H9 (cell line): ENCODE data around the gene SH3BP5. TPM values are rescaled to one million over a fixed set of nuclear protein-coding genes. Genes with fewer than 3 reads are reported as not detected.

Source experiments
- DNase-seq: peaks from one replicate; pipeline ENCODE4 v3.0.0-alpha.2; 2017
- H2AFZ ChIP-seq: one replicate; pipeline ENCODE4 v1.6.1; 2013; ENCODE audit warnings: mild to moderate bottlenecking, low read length, control low read depth, moderate library complexity
- H2AK5ac ChIP-seq: 2 replicates; pipeline ENCODE4 v1.6.1; 2013; ENCODE audit warnings: low read length, control low read depth, mixed read lengths; ENCODE audit not compliant: insufficient read length
- H2BK120ac ChIP-seq: one replicate; pipeline ENCODE4 v1.6.1; 2013; ENCODE audit warnings: low read depth, mild to moderate bottlenecking, low read length, control low read depth, inconsistent platforms; ENCODE audit not compliant: poor library complexity, severe bottlenecking
- H2BK12ac ChIP-seq: 2 replicates; pipeline ENCODE4 v1.6.1; 2013; ENCODE audit warnings: low read length, control low read depth, mixed read lengths, low read depth; ENCODE audit not compliant: insufficient read length
- H2BK15ac ChIP-seq: 2 replicates; pipeline ENCODE4 v1.6.1; 2013; ENCODE audit warnings: low read depth, low read length, control low read depth
- H2BK20ac ChIP-seq: one replicate; pipeline ENCODE4 v1.6.1; 2013; ENCODE audit warnings: low read depth, mild to moderate bottlenecking, low read length, control low read depth, inconsistent platforms; ENCODE audit not compliant: poor library complexity, severe bottlenecking
- H2BK5ac ChIP-seq: 2 replicates; pipeline ENCODE4 v1.6.1; 2013; ENCODE audit warnings: low read length, control low read depth, mixed read lengths; ENCODE audit not compliant: insufficient read length
- H3K14ac ChIP-seq: 2 replicates; pipeline ENCODE4 v1.6.1; 2013; ENCODE audit warnings: low read length, control low read depth; ENCODE audit not compliant: insufficient read depth
- H3K18ac ChIP-seq: 2 replicates; pipeline ENCODE4 v1.6.1; 2013; ENCODE audit warnings: low read depth, mild to moderate bottlenecking, mixed read lengths, low read length, control low read depth; ENCODE audit not compliant: insufficient read length
- H3K23ac ChIP-seq: 2 replicates; pipeline ENCODE4 v1.6.1; 2013; ENCODE audit warnings: low read length, control low read depth, mixed read lengths, low read depth; ENCODE audit not compliant: insufficient read length
- H3K23me2 ChIP-seq: 2 replicates; pipeline ENCODE4 v1.6.1; 2013; ENCODE audit warnings: low read depth, mild to moderate bottlenecking, mixed read lengths, low read length, control low read depth; ENCODE audit not compliant: insufficient read length, poor library complexity, severe bottlenecking
- H3K27ac ChIP-seq: 2 replicates; pipeline ENCODE4 v1.5.1; 2013; ENCODE audit warnings: low read length, control low read depth, mixed read lengths, low read depth; ENCODE audit not compliant: insufficient read length
- H3K27me3 ChIP-seq: 2 replicates; pipeline ENCODE4 v1.6.1; 2013; ENCODE audit warnings: low read length, control low read depth, inconsistent platforms; ENCODE audit not compliant: insufficient read depth
- H3K4ac ChIP-seq: 2 replicates; pipeline ENCODE4 v1.6.1; 2013; ENCODE audit warnings: low read depth, mild to moderate bottlenecking, control low read depth, inconsistent platforms, low read length, moderate library complexity
- H3K4me1 ChIP-seq: 2 replicates; pipeline ENCODE4 v1.6.1; 2013; ENCODE audit warnings: low read length, control low read depth, inconsistent platforms; ENCODE audit not compliant: insufficient read depth
- H3K4me2 ChIP-seq: 2 replicates; pipeline ENCODE4 v1.6.1; 2013; ENCODE audit warnings: low read length, control low read depth, mixed read lengths; ENCODE audit not compliant: insufficient read length, insufficient read depth
- H3K56ac ChIP-seq: 2 replicates; pipeline ENCODE4 v1.6.1; 2013; ENCODE audit warnings: low read depth, mild to moderate bottlenecking, mixed read lengths, low read length, control low read depth; ENCODE audit not compliant: insufficient read length
- H3K79me1 ChIP-seq: 2 replicates; pipeline ENCODE4 v1.6.1; 2013; ENCODE audit warnings: low read depth, mild to moderate bottlenecking, moderate library complexity, low read length, control low read depth, inconsistent platforms; ENCODE audit not compliant: insufficient read depth, poor library complexity, severe bottlenecking
- H3K79me2 ChIP-seq: 2 replicates; pipeline ENCODE4 v1.6.1; 2013; ENCODE audit warnings: low read length, control low read depth, inconsistent platforms; ENCODE audit not compliant: insufficient read depth
- H3K9ac ChIP-seq: 2 replicates; pipeline ENCODE4 v1.6.1; 2013; ENCODE audit warnings: low read length, control low read depth, mixed read lengths; ENCODE audit not compliant: insufficient read length; ENCODE audit errors: extremely low read depth
- H3K9me3 ChIP-seq: one replicate; pipeline ENCODE4 v1.6.1; 2013; ENCODE audit warnings: low read depth, low read length, inconsistent platforms; ENCODE audit not compliant: control insufficient read depth
- H3T11ph ChIP-seq: one replicate; pipeline ENCODE4 v1.6.1; 2013; ENCODE audit warnings: mild to moderate bottlenecking, low read length, control low read depth, inconsistent platforms
- H4K20me1 ChIP-seq: one replicate; pipeline ENCODE4 v1.6.1; 2013; ENCODE audit not compliant: control insufficient read depth, insufficient read length, insufficient read depth
- H4K5ac ChIP-seq: 2 replicates; pipeline ENCODE4 v1.6.1; 2013; ENCODE audit warnings: low read depth, mild to moderate bottlenecking, mixed read lengths, low read length, control low read depth; ENCODE audit not compliant: insufficient read length
- H4K8ac ChIP-seq: replicated peaks from 2 replicates; pipeline ENCODE4 v1.6.1; 2013; ENCODE audit warnings: low read length, control low read depth, mixed read lengths, low read depth; ENCODE audit not compliant: insufficient read length
- H4K91ac ChIP-seq: 2 replicates; pipeline ENCODE4 v1.6.1; 2013; ENCODE audit warnings: low read depth, mild to moderate bottlenecking, moderate library complexity, mixed read lengths, low read length, control low read depth; ENCODE audit not compliant: insufficient read length
- H3K27ac Mint-ChIP-seq, 3 experiments: 2 replicates in 2 of 3; 3 replicates in 1 of 3; pipeline ENCODE4 v1.8.0; 2020 to 2021; ENCODE audit warnings: mixed read lengths in 3 of 3, mild to moderate bottlenecking in 1 of 3, moderate library complexity in 1 of 3
- H3K27me3 Mint-ChIP-seq: 2 replicates; pipeline ENCODE4 v1.8.0; 2021; ENCODE audit warnings: low read depth, mild to moderate bottlenecking, moderate library complexity, mixed read lengths
- H3K36me3 Mint-ChIP-seq, 3 experiments: 2 replicates in 2 of 3; 3 replicates in 1 of 3; pipeline ENCODE4 v1.8.0; 2020 to 2021; ENCODE audit warnings: low read depth in 3 of 3, mixed read lengths in 3 of 3; ENCODE audit not compliant: insufficient read depth in 1 of 3
- H3K4me1 Mint-ChIP-seq, 2 experiments: 2 replicates each; pipeline ENCODE4 v1.8.0; 2020; ENCODE audit warnings: mixed read lengths in 2 of 2
- H3K4me3 Mint-ChIP-seq, 2 experiments: 2 replicates in 1 of 2; 3 replicates in 1 of 2; pipeline ENCODE4 v1.8.0; 2020 to 2021; ENCODE audit warnings: mild to moderate bottlenecking in 2 of 2, mixed read lengths in 2 of 2, moderate library complexity in 1 of 2
- H3K9me3 Mint-ChIP-seq, 2 experiments: 2 replicates in 1 of 2; 3 replicates in 1 of 2; pipeline ENCODE4 v1.8.0; 2020; ENCODE audit warnings: mild to moderate bottlenecking in 2 of 2, mixed read lengths in 2 of 2, moderate library complexity in 1 of 2
- WGBS: extraction: QIAGEN DNeasy Blood & Tissue Kit; methylation state at CpG from one replicate; pipeline ENCODE4 v1.1.7; 2013; ENCODE audit warnings: missing lambda C conversion rate, low lambda C conversion rate, mixed read lengths; ENCODE audit not compliant: insufficient read length; ENCODE audit errors: extremely low coverage; 5-methylcytosine and 5-hydroxymethylcytosine counted together
- total RNA-seq: library from RNA; stranded (reverse); gene quantifications from 2 replicates; pipeline ENCODE4 v1.2.1, GENCODE V29; 2021
- TF ChIP-seq, protein P1 (sequence below): fragments of 200-600 bp; sonication (generic); conservative IDR thresholded peaks from 3 replicates; pipeline ENCODE4 v1.8.0; 2021; ENCODE audit warnings: antibody characterized with exemption, mild to moderate bottlenecking

The SH3BP5 gene
- total RNA-seq, 1 experiment from 2014 or later, result 6.8 TPM

DNA sequence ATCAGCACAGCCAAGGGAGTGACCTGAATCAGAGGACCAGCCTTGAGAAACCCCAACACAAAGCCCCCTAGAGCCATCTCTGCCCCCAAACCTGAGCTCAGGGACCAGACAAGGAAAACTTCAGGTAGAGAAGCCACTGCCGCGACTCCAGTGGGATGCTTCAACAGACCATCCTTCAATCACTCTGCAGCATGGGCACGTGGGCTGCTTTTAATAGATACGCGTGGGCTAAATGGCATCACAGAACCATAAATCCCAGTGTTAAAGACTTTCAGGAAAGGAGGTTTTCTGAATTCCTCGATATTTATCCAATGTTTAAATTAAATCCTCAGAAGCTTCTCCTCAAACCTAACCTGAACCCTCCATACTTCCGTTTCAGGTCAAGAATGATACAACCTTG is 30.6 kb downstream of the SH3BP5 start:
- DNase-seq, result no peak
- no peak overlapping the region for H2BK5ac ChIP-seq
- Mint-ChIP-seq H3K36me3 (peaks cover 0 to 13% (median 4%) of the 10 kb centered on the region in 3 experiments; a peak in 2 of 7 replicates), H3K27me3 (no peaks in the 10 kb centered on the region), H3K4me1 (peaks cover 5 to 11% of the 10 kb centered on the region in 2 experiments), H3K27ac (peak overlapping the region in 1 of 3 experiments; percentile 64; a peak in 1 of 7 replicates), H3K9me3 (no peaks in the 10 kb centered on the region; a peak in 1 of 5 replicates), H3K4me3 (no peak overlapping the region)
- no peak overlapping the region for H3K56ac ChIP-seq
- H2BK12ac ChIP-seq, result no peak overlapping the region
- H3K14ac ChIP-seq, result no peak overlapping the region
- H2AK5ac ChIP-seq, result no peak overlapping the region
- no peak overlapping the region for H2BK20ac ChIP-seq
- no peaks in the 10 kb centered on the region for H3K79me1 ChIP-seq
- H3K79me2 ChIP-seq, result no peaks in the 10 kb centered on the region
- no peaks in the 10 kb centered on the region; the same call in 1 of the 2 replicates for H3K4me1 ChIP-seq
- H4K5ac ChIP-seq, result no peak overlapping the region
- H3T11ph ChIP-seq, result no peak overlapping the region
- TF ChIP-seq, protein P1, sequence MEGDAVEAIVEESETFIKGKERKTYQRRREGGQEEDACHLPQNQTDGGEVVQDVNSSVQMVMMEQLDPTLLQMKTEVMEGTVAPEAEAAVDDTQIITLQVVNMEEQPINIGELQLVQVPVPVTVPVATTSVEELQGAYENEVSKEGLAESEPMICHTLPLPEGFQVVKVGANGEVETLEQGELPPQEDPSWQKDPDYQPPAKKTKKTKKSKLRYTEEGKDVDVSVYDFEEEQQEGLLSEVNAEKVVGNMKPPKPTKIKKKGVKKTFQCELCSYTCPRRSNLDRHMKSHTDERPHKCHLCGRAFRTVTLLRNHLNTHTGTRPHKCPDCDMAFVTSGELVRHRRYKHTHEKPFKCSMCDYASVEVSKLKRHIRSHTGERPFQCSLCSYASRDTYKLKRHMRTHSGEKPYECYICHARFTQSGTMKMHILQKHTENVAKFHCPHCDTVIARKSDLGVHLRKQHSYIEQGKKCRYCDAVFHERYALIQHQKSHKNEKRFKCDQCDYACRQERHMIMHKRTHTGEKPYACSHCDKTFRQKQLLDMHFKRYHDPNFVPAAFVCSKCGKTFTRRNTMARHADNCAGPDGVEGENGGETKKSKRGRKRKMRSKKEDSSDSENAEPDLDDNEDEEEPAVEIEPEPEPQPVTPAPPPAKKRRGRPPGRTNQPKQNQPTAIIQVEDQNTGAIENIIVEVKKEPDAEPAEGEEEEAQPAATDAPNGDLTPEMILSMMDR, result no peak
- no peak overlapping the region for H3K9ac ChIP-seq
- no CpG with 5 or more reads among the region's 7 CpGs for WGBS
- no peak overlapping the region for H2AFZ ChIP-seq
- H3K9me3 ChIP-seq, result no peaks in the 10 kb centered on the region
- no peak overlapping the region for H3K4ac ChIP-seq
- no peak overlapping the region for H3K4me2 ChIP-seq
- no peak overlapping the region for H4K91ac ChIP-seq
- no peaks in the 10 kb centered on the region for H3K27me3 ChIP-seq
- no peak overlapping the region for H3K18ac ChIP-seq
- H2BK15ac ChIP-seq, result no peak overlapping the region
- no peak overlapping the region for H2BK120ac ChIP-seq
- H4K20me1 ChIP-seq, result no peaks in the 10 kb centered on the region
- no peaks in the 10 kb centered on the region for H3K23me2 ChIP-seq
- no peak overlapping the region for H4K8ac ChIP-seq
- no peak overlapping the region for H3K27ac ChIP-seq
- H3K23ac ChIP-seq, result no peak overlapping the region
